Measurements from ENCODE around the gene KIF6.
"Not testable (repeated sequence)": the region's sequence is repeated elsewhere in the genome, so short reads cannot be mapped to it uniquely, and the experiment has no call there.

KIF6 gene

DNA sequence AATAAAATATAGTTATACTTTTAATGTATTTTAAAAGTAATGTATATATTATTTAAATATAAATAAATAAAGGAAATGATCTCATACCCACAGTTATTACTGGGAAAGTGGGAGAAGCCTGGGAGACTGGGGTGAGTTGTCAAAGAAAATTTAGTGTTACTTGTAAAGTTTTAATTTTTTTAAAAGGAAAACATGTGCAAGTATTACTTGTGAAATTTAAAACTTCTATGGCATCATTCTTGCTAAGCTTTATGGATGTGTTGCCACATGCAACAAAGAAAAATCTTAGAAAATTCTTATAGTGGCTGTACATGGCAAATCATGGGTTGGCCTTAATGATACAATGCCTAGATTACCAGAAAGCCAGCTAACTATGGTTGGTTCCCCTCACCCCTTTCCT is 208.7 kb downstream of the KIF6 start:
- Histone ChIP-seq H3K9me3 (ENCODE audit: control insufficient read depth, low read length) (no peaks in the 10 kb centered on the region), H3K79me2 (no peaks in the 10 kb centered on the region), H3K27me3 (ENCODE audit: control insufficient read depth, insufficient read depth, low read length) (no peaks in the 10 kb centered on the region), H3K4me1 (no peaks in the 10 kb centered on the region), H3K9ac (no peak overlapping the region), H2AFZ (no peak overlapping the region), H3K36me3 (ENCODE audit: control insufficient read depth, insufficient read depth, low read length) (no peaks in the 10 kb centered on the region), H3K4me2 (ENCODE audit: low read length) (no peak overlapping the region), H3K27ac (no peak overlapping the region), H3K4me3 (ENCODE audit: low read depth, low read length) (no peak overlapping the region)
- TF ChIP-seq, protein P1, sequence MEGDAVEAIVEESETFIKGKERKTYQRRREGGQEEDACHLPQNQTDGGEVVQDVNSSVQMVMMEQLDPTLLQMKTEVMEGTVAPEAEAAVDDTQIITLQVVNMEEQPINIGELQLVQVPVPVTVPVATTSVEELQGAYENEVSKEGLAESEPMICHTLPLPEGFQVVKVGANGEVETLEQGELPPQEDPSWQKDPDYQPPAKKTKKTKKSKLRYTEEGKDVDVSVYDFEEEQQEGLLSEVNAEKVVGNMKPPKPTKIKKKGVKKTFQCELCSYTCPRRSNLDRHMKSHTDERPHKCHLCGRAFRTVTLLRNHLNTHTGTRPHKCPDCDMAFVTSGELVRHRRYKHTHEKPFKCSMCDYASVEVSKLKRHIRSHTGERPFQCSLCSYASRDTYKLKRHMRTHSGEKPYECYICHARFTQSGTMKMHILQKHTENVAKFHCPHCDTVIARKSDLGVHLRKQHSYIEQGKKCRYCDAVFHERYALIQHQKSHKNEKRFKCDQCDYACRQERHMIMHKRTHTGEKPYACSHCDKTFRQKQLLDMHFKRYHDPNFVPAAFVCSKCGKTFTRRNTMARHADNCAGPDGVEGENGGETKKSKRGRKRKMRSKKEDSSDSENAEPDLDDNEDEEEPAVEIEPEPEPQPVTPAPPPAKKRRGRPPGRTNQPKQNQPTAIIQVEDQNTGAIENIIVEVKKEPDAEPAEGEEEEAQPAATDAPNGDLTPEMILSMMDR (IDR thresholded peaks at IDR 0.05) = no peak

DNA sequence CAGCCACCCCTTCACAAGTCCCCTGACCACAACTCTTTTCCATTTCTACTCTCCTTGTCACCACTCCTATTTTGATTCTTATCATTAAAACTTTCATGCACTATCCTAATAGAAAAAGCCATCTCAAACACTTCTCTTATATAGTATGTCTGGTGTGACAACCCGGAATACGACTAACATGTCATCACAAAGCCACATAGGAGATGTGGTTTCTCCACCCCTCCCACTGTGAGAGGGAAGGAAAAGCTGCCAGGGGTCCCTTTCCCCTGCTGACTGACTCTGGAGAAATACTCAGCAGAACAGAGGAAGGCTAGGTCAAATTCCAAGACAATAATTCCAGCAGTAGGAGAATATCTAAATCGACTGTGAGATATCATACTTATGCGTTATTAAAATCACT is 209.7 kb downstream of the KIF6 start:
- Histone ChIP-seq H3K27ac (no peak overlapping the region), H3K27me3 (ENCODE audit: control insufficient read depth, insufficient read depth, low read length) (no peaks in the 10 kb centered on the region), H3K36me3 (ENCODE audit: control insufficient read depth, insufficient read depth, low read length) (no peaks in the 10 kb centered on the region), H3K9ac (no peak overlapping the region), H3K9me3 (ENCODE audit: control insufficient read depth, low read length) (no peaks in the 10 kb centered on the region), H3K79me2 (no peaks in the 10 kb centered on the region), H3K4me2 (ENCODE audit: low read length) (no peak overlapping the region), H3K4me3 (ENCODE audit: low read depth, low read length) (no peak overlapping the region), H3K4me1 (no peaks in the 10 kb centered on the region), H2AFZ (no peak overlapping the region)
- TF ChIP-seq, protein P1 (IDR thresholded peaks at IDR 0.05) = no peak

DNA sequence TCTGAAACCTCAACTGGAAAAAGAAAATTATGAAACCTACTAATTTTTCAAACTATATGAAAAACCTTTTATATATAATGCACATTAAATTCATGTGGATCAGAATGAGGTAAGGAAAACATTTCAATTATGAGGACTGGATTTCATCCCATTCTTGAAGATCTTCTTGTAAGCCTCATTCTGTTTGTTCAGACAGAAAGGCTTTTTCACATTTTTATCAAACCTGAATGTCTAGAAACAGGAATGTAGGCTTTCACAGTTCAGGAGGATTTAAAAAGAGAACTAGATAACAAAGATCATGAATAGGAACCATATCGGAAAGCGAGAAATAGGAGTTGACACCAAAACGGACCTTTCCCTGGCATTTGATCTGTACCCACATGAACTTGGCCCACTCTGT is 210.2 kb downstream of the KIF6 start:
- Histone ChIP-seq H3K27me3 (ENCODE audit: control insufficient read depth, insufficient read depth, low read length) (no peaks in the 10 kb centered on the region), H3K27ac (no peak overlapping the region), H3K4me1 (no peaks in the 10 kb centered on the region), H3K9ac (no peak overlapping the region), H3K79me2 (no peaks in the 10 kb centered on the region), H3K36me3 (ENCODE audit: control insufficient read depth, insufficient read depth, low read length) (no peaks in the 10 kb centered on the region), H3K4me2 (ENCODE audit: low read length) (no peak overlapping the region), H3K9me3 (ENCODE audit: control insufficient read depth, low read length) (no peaks in the 10 kb centered on the region), H2AFZ (no peak overlapping the region), H3K4me3 (ENCODE audit: low read depth, low read length) (no peak overlapping the region)
- TF ChIP-seq, protein P1 (IDR thresholded peaks at IDR 0.05) = no peak

DNA sequence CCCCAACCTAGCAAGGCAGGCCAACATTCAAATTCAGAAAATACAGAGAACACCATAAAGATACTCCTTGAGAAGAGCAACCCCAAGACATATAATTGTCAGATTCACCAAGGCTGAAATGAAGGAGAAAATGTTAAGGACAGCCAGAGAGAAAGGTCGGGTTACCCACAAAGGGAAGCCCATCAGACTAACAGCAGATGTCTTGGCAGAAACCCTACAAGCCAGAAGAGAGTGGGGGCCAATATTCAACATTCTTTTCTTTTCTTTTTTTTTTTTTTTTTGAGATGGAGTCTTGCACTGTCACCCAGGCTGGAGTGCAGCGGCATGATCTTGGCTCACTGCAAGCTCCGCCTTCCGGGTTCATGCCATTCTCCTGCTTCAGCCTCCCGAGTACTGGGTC is 215.4 kb downstream of the KIF6 start:
- not testable (repeated sequence) for H2AFZ ChIP-seq; H3K4me2 ChIP-seq (ENCODE audit: low read length); H3K27me3 ChIP-seq (ENCODE audit: control insufficient read depth, insufficient read depth, low read length); H3K9ac ChIP-seq; H3K27ac ChIP-seq; H3K36me3 ChIP-seq (ENCODE audit: control insufficient read depth, insufficient read depth, low read length); H3K4me3 ChIP-seq (ENCODE audit: low read depth, low read length); H3K79me2 ChIP-seq; H3K9me3 ChIP-seq (ENCODE audit: control insufficient read depth, low read length); H3K4me1 ChIP-seq

DNA sequence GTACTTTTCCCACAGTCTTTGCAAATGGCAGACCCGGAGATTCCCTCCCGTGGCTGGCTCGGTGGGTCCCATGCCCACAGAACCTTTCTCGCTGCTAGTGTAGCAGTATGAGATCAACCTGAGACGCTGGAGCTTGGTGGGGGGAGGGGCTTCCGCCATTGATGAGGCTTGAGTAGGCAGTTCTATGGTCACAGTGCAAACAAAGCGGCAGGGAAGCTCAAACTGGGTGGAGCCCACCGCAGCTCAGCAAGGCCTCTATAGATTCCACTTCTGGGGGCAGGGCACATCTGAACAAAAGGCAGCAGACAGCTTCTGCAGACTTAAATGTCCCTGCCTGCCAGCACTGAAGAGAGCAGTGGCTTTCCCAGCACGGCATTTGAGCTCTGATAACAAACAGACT is 216.7 kb downstream of the KIF6 start:
- TF ChIP-seq, protein P1 (IDR thresholded peaks at IDR 0.05) = no peak

More for the DNA sequence above, 216.7 kb downstream of the KIF6 start:
- Histone ChIP-seq H2AFZ (no peak overlapping the region), H3K4me1 (no peaks in the 10 kb centered on the region), H3K4me2 (ENCODE audit: low read length) (no peak overlapping the region), H3K9me3 (ENCODE audit: control insufficient read depth, low read length) (no peaks in the 10 kb centered on the region), H3K36me3 (ENCODE audit: control insufficient read depth, insufficient read depth, low read length) (no peaks in the 10 kb centered on the region), H3K27ac (no peak overlapping the region), H3K4me3 (ENCODE audit: low read depth, low read length) (no peak overlapping the region), H3K79me2 (no peaks in the 10 kb centered on the region), H3K27me3 (ENCODE audit: control insufficient read depth, insufficient read depth, low read length) (no peaks in the 10 kb centered on the region), H3K9ac (no peak overlapping the region)
